ENCODE data around the gene CRELD2.
"Not testable (repeated sequence)": the region's sequence is repeated elsewhere in the genome, so short reads cannot be mapped to it uniquely, and the experiment has no call there.

Gene CRELD2

GRCh38 chr22:49941507-49942316, 23.3 kb downstream of the CRELD2 start:
- H3K4me3 ChIP-seq (ENCODE audit: low read depth, low read length), result no peak overlapping the region
- no peaks in the 10 kb centered on the region for H3K27me3 ChIP-seq (replicated peaks)
- no peak for TF ChIP-seq CTCF (IDR thresholded peaks at IDR 0.05; ENCODE audit: low read depth, low read length, missing control alignments)
- in situ Hi-C loops (cut with HindIII; ENCODE audit: low pct_ligation_motif_present, low sequenced_read_pairs), result no loop called here
- DNase-seq, result no peak
- H3K36me3 ChIP-seq (replicated peaks), result no peaks in the 10 kb centered on the region
- H3K27ac ChIP-seq, result no peak overlapping the region

GRCh38 chr22:49942565-49943404, 24.4 kb downstream of the CRELD2 start:
- DNase-seq, result no peak
- no peak overlapping the region for H3K4me3 ChIP-seq (ENCODE audit: low read depth, low read length)
- no peak overlapping the region for H3K27ac ChIP-seq
- no peaks in the 10 kb centered on the region for H3K27me3 ChIP-seq (replicated peaks)
- in situ Hi-C loops (cut with HindIII; ENCODE audit: low pct_ligation_motif_present, low sequenced_read_pairs), result no loop called here
- TF ChIP-seq CTCF (IDR thresholded peaks at IDR 0.05; ENCODE audit: low read depth, low read length, missing control alignments), result no peak
- H3K36me3 ChIP-seq (replicated peaks), result no peaks in the 10 kb centered on the region

GRCh38 chr22:49943405-49943765, 25.0 kb downstream of the CRELD2 start:
- H3K36me3 ChIP-seq (replicated peaks), result no peaks in the 10 kb centered on the region
- no peak overlapping the region for H3K27ac ChIP-seq
- no peak for DNase-seq
- no peaks in the 10 kb centered on the region for H3K27me3 ChIP-seq (replicated peaks)
- no peak for TF ChIP-seq CTCF (IDR thresholded peaks at IDR 0.05; ENCODE audit: low read depth, low read length, missing control alignments)
- no peak overlapping the region for H3K4me3 ChIP-seq (ENCODE audit: low read depth, low read length)
- in situ Hi-C loops (cut with HindIII; ENCODE audit: low pct_ligation_motif_present, low sequenced_read_pairs), result no loop called here

GRCh38 chr22:49943771-49944398, 25.5 kb downstream of the CRELD2 start:
- no peak for DNase-seq
- Histone ChIP-seq H3K36me3 (replicated peaks) (no peaks in the 10 kb centered on the region), H3K27me3 (replicated peaks) (no peaks in the 10 kb centered on the region), H3K4me3 (ENCODE audit: low read depth, low read length) (no peak overlapping the region), H3K27ac (no peak overlapping the region)
- TF ChIP-seq CTCF (IDR thresholded peaks at IDR 0.05; ENCODE audit: low read depth, low read length, missing control alignments), result no peak
- in situ Hi-C loops (cut with HindIII; ENCODE audit: low pct_ligation_motif_present, low sequenced_read_pairs), result no loop called here

GRCh38 chr22:49944399-49944891, 26.0 kb downstream of the CRELD2 start:
- in situ Hi-C loops (cut with HindIII; ENCODE audit: low pct_ligation_motif_present, low sequenced_read_pairs), result no loop called here
- TF ChIP-seq CTCF (IDR thresholded peaks at IDR 0.05; ENCODE audit: low read depth, low read length, missing control alignments), result no peak
- no peaks in the 10 kb centered on the region for H3K27me3 ChIP-seq (replicated peaks)
- H3K4me3 ChIP-seq (ENCODE audit: low read depth, low read length), result no peak overlapping the region
- H3K27ac ChIP-seq, result no peak overlapping the region
- DNase-seq, result no peak
- H3K36me3 ChIP-seq (replicated peaks), result no peaks in the 10 kb centered on the region

- H3K4me3 ChIP-seq (ENCODE audit: low read depth, low read length); DNase-seq; H3K27me3 ChIP-seq (replicated peaks); in situ Hi-C loops (cut with HindIII; ENCODE audit: low pct_ligation_motif_present, low sequenced_read_pairs); H3K27ac ChIP-seq; H3K36me3 ChIP-seq (replicated peaks): not testable (repeated sequence)
Observed at GRCh38 chr22:49945042-49945794, 26.8 kb downstream of the CRELD2 start.

Measured in brain microvascular endothelial cell (primary cell).